ENCODE measurements around the gene ENTPD7.

The ENTPD7 gene

GRCh38 chr10:99748823-99749451 is 89.6 kb downstream of the ENTPD7 start:
- no peak for DNase-seq

GRCh38 chr10:99750641-99751040 is 91.3 kb downstream of the ENTPD7 start:
- no peak for DNase-seq

GRCh38 chr10:99754670-99755069 is 95.4 kb downstream of the ENTPD7 start:
- no peak for DNase-seq
